ENCODE results near the gene NT5DC1. TPM values are rescaled to one million over a fixed set of nuclear protein-coding genes. Genes with fewer than 3 reads are reported as not detected.

Gene NT5DC1
- polyA plus RNA-seq, 1 experiment: 23.2 TPM

- POLR2A ChIA-PET: interaction anchor here (2.8 kb wide), 1 partner anchor 14 kb away, joined by 6 read pairs; no protein-coding TSS in a partner anchor
Observed at GRCh38 chr6:116059713-116060571, 40.7 kb upstream of the NT5DC1 start.

GRCh38 chr6:116060572-116061283 is 39.9 kb upstream of the NT5DC1 start, which contains the start of gene FRK:
FRK (minus strand) TSS chr6:116060891; CDS start chr6:116060311, 580 bp downstream.
- CTCF ChIA-PET: interaction anchor here (0.6 to 3.1 kb wide), 27 partner anchors 8 to 210 kb away, joined by 3 to 29 read pairs (median 5); partner anchors contain the start of gene NT5DC1
- Histone ChIP-seq H3K27ac (ENCODE audit: low read depth, low read length) (peak within 1 kb of the TSS; percentile 47), H3K4me3 (ENCODE audit: low read depth, low read length) (peak within 1 kb of the TSS; percentile 49), H3K27me3 (ENCODE audit: control insufficient read depth, insufficient read depth, low read length) (no peaks in the 10 kb centered on the region), H3K9me3 (ENCODE audit: control insufficient read depth, insufficient read depth, low read length) (no peaks in the 10 kb centered on the region)
- peak; percentile 52 for TF ChIP-seq CTCF (IDR thresholded peaks at IDR 0.05; ENCODE audit: low read depth, low read length)
- POLR2A ChIA-PET: interaction anchor here (0.7 to 2.8 kb wide), 2 partner anchors 9 to 13 kb away, joined by 3 to 6 read pairs; no protein-coding TSS in a partner anchor
- DNase-seq (ENCODE audit: low read depth, low spot score): no peak

More at GRCh38 chr6:116059713-116060571, 40.7 kb upstream of the NT5DC1 start:
- H3K27ac ChIP-seq (ENCODE audit: low read depth, low read length): no peak overlapping the region
- H3K4me3 ChIP-seq (ENCODE audit: low read depth, low read length): peak overlapping the region; percentile 49
- no peaks in the 10 kb centered on the region for H3K9me3 ChIP-seq (ENCODE audit: control insufficient read depth, insufficient read depth, low read length)
- no peak for DNase-seq (ENCODE audit: low read depth, low spot score)
- CTCF ChIA-PET: interaction anchor here (0.7 to 3.1 kb wide), 22 partner anchors 8 to 63 kb away, joined by 3 to 29 read pairs (median 6); partner anchors contain the start of gene NT5DC1
- no peaks in the 10 kb centered on the region for H3K27me3 ChIP-seq (ENCODE audit: control insufficient read depth, insufficient read depth, low read length)
- TF ChIP-seq CTCF (IDR thresholded peaks at IDR 0.05; ENCODE audit: low read depth, low read length): no peak

DNA sequence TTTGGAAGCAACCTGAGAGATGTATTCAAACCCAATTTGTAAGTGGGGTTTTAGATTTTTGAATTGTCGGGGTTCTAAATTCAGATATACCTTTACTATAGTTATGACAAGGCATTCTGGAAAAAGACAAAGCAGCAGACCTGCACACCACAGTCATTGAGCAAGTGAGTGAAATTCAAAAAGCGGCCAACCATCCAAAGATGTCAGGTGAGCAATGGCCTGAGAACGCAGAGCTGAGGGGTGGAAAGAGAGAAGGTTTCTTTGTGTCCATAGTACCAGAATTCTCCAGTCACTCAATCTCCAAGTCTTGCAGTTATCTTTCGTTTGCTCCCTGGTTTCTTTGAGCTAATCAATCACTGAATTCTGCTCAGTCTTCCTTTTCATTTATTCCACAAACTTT is 38.2 kb upstream of the NT5DC1 start:
- no peak for TF ChIP-seq CTCF (IDR thresholded peaks at IDR 0.05; ENCODE audit: low read depth, low read length)
- no peak overlapping the region for H3K27ac ChIP-seq (ENCODE audit: low read depth, low read length)
- H3K4me3 ChIP-seq (ENCODE audit: low read depth, low read length): no peak overlapping the region
- ChIA-PET POLR2A (interaction anchor here (0.9 to 2.8 kb wide), 2 partner anchors 12 to 39 kb away, joined by 3 to 6 read pairs; no protein-coding TSS in a partner anchor), CTCF (interaction anchor here (0.9 to 3.1 kb wide), 5 partner anchors 25 to 53 kb away, joined by 3 to 20 read pairs (median 4); no protein-coding TSS in a partner anchor)
- H3K9me3 ChIP-seq (ENCODE audit: control insufficient read depth, insufficient read depth, low read length): no peaks in the 10 kb centered on the region
- DNase-seq (ENCODE audit: low read depth, low spot score): no peak
- H3K27me3 ChIP-seq (ENCODE audit: control insufficient read depth, insufficient read depth, low read length): no peaks in the 10 kb centered on the region

GRCh38 chr6:116064666-116065065 is 36.0 kb upstream of the NT5DC1 start:
- Histone ChIP-seq H3K9me3 (ENCODE audit: control insufficient read depth, insufficient read depth, low read length) (no peaks in the 10 kb centered on the region), H3K27ac (ENCODE audit: low read depth, low read length) (no peak overlapping the region), H3K27me3 (ENCODE audit: control insufficient read depth, insufficient read depth, low read length) (no peaks in the 10 kb centered on the region), H3K4me3 (ENCODE audit: low read depth, low read length) (no peak overlapping the region)
- TF ChIP-seq CTCF (IDR thresholded peaks at IDR 0.05; ENCODE audit: low read depth, low read length): no peak
- ChIA-PET POLR2A (no interaction called here), CTCF (no interaction called here)
- DNase-seq (ENCODE audit: low read depth, low spot score): no peak
